ENCODE results near the gene PRKAG2. TPM values are rescaled to one million over a fixed set of nuclear protein-coding genes. Genes with fewer than 3 reads are reported as not detected.
"Not testable (repeated sequence)": the region's sequence is repeated elsewhere in the genome, so short reads cannot be mapped to it uniquely, and the experiment has no call there.

PRKAG2 gene
- polyA plus RNA-seq, 2 donors: 9.0 to 11.2 TPM

DNA sequence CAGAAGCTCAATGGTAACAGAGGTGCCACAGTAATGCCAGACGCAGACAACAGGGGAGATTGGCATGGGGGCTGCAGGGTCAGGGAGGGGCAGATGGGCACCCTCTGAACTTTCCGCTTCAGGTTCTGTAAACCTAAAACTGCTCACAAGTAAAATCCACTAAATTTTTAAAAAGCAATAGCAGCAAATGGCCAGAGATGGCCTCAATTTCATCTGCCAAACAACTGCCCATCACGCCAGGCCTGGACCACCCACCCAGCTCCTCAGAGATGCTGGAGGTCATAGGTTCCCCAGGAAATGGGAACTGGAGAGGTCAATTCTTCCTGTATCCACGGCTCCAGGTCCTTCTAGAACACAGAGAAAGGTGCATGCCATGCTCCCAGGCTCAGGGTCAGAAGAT is 76.1 kb downstream of the PRKAG2 start:
- 92 to 95% methylated on average over 4 of the region's 4 CpGs for WGBS, 2 donors
- H3K27me3 ChIP-seq (ENCODE audit: control insufficient read depth in 1 of 2, insufficient read depth in 2 of 2, low read length in 2 of 2): no peaks in the 10 kb centered on the region
- H3K9me3 ChIP-seq (ENCODE audit: control insufficient read depth in 2 of 2, insufficient read depth in 1 of 2, low read depth in 1 of 2, low read length in 1 of 2): no peaks in the 10 kb centered on the region
- H3K4me1 ChIP-seq (ENCODE audit: control insufficient read depth in 2 of 2, insufficient read depth in 2 of 2, low read length in 1 of 2): peaks cover 2 to 29% of the 10 kb centered on the region in 2 donors
- H3K4me3 ChIP-seq (ENCODE audit: low read depth in 1 of 2, low read length in 2 of 2): no peak overlapping the region
- H3K36me3 ChIP-seq (ENCODE audit: control insufficient read depth in 2 of 2, insufficient read depth in 2 of 2, low read length in 1 of 2): peaks cover 0 to 2% of the 10 kb centered on the region in 2 donors
- no peak overlapping the region for H3K27ac ChIP-seq (ENCODE audit: low read depth in 2 of 2, low read length in 1 of 2)

- Histone ChIP-seq H3K4me3 (ENCODE audit: low read depth in 1 of 2, low read length in 2 of 2) (no peak overlapping the region), H3K9me3 (ENCODE audit: control insufficient read depth in 2 of 2, insufficient read depth in 1 of 2, low read depth in 1 of 2, low read length in 1 of 2) (no peaks in the 10 kb centered on the region), H3K27ac (ENCODE audit: low read depth in 2 of 2, low read length in 1 of 2) (no peak overlapping the region), H3K36me3 (ENCODE audit: control insufficient read depth in 2 of 2, insufficient read depth in 2 of 2, low read length in 1 of 2) (peaks cover 0 to 2% of the 10 kb centered on the region in 2 donors), H3K4me1 (ENCODE audit: control insufficient read depth in 2 of 2, insufficient read depth in 2 of 2, low read length in 1 of 2) (peaks cover 2 to 30% of the 10 kb centered on the region in 2 donors), H3K27me3 (ENCODE audit: control insufficient read depth in 1 of 2, insufficient read depth in 2 of 2, low read length in 2 of 2) (no peaks in the 10 kb centered on the region)
- WGBS, 2 donors: 94 to 95% methylated on average over 7 of the region's 7 CpGs
Measured at GRCh38 chr7:151800391-151800790, 76.5 kb downstream of the PRKAG2 start.

GRCh38 chr7:151799506-151799905 is 77.4 kb downstream of the PRKAG2 start:
- H3K4me1 ChIP-seq (ENCODE audit: control insufficient read depth in 2 of 2, insufficient read depth in 2 of 2, low read length in 1 of 2): peaks cover 2 to 34% of the 10 kb centered on the region in 2 donors
- peak overlapping the region in 1 of 2 donors; percentile 77 for H3K27ac ChIP-seq (ENCODE audit: low read depth in 2 of 2, low read length in 1 of 2)
- H3K36me3 ChIP-seq (ENCODE audit: control insufficient read depth in 2 of 2, insufficient read depth in 2 of 2, low read length in 1 of 2): peaks cover 0 to 2% of the 10 kb centered on the region in 2 donors
- no peaks in the 10 kb centered on the region for H3K9me3 ChIP-seq (ENCODE audit: control insufficient read depth in 2 of 2, insufficient read depth in 1 of 2, low read depth in 1 of 2, low read length in 1 of 2)
- no peaks in the 10 kb centered on the region for H3K27me3 ChIP-seq (ENCODE audit: control insufficient read depth in 1 of 2, insufficient read depth in 2 of 2, low read length in 2 of 2)
- H3K4me3 ChIP-seq (ENCODE audit: low read depth in 1 of 2, low read length in 2 of 2): no peak overlapping the region
- WGBS, 2 donors: 97 to 98% methylated on average over 15 of the region's 15 CpGs

GRCh38 chr7:151798851-151799448 is 78.0 kb downstream of the PRKAG2 start:
- H3K27me3 ChIP-seq (ENCODE audit: control insufficient read depth in 1 of 2, insufficient read depth in 2 of 2, low read length in 2 of 2): no peaks in the 10 kb centered on the region
- peak overlapping the region; percentile 38 to 77 for H3K27ac ChIP-seq (ENCODE audit: low read depth in 2 of 2, low read length in 1 of 2)
- H3K36me3 ChIP-seq (ENCODE audit: control insufficient read depth in 2 of 2, insufficient read depth in 2 of 2, low read length in 1 of 2): no peaks in the 10 kb centered on the region
- H3K4me1 ChIP-seq (ENCODE audit: control insufficient read depth in 2 of 2, insufficient read depth in 2 of 2, low read length in 1 of 2): peaks cover 2 to 37% of the 10 kb centered on the region in 2 donors
- 84 to 88% methylated on average over 10 of the region's 10 CpGs for WGBS, 2 donors
- H3K9me3 ChIP-seq (ENCODE audit: control insufficient read depth in 2 of 2, insufficient read depth in 1 of 2, low read depth in 1 of 2, low read length in 1 of 2): no peaks in the 10 kb centered on the region
- H3K4me3 ChIP-seq (ENCODE audit: low read depth in 1 of 2, low read length in 2 of 2): no peak overlapping the region

GRCh38 chr7:151797667-151798307 is 79.1 kb downstream of the PRKAG2 start:
- H3K4me3 ChIP-seq (ENCODE audit: low read depth in 1 of 2, low read length in 2 of 2); H3K36me3 ChIP-seq (ENCODE audit: control insufficient read depth in 2 of 2, insufficient read depth in 2 of 2, low read length in 1 of 2); H3K27me3 ChIP-seq (ENCODE audit: control insufficient read depth in 1 of 2, insufficient read depth in 2 of 2, low read length in 2 of 2); H3K9me3 ChIP-seq (ENCODE audit: control insufficient read depth in 2 of 2, insufficient read depth in 1 of 2, low read depth in 1 of 2, low read length in 1 of 2): not testable (repeated sequence)
- 63 to 69% methylated on average over 11 of the region's 11 CpGs for WGBS, 2 donors
- Histone ChIP-seq H3K4me1 (ENCODE audit: control insufficient read depth in 2 of 2, insufficient read depth in 2 of 2, low read length in 1 of 2) (peaks cover 2 to 37% of the 10 kb centered on the region in 2 donors), H3K27ac (ENCODE audit: low read depth in 2 of 2, low read length in 1 of 2) (peak overlapping the region; percentile 86 to 90)

DNA sequence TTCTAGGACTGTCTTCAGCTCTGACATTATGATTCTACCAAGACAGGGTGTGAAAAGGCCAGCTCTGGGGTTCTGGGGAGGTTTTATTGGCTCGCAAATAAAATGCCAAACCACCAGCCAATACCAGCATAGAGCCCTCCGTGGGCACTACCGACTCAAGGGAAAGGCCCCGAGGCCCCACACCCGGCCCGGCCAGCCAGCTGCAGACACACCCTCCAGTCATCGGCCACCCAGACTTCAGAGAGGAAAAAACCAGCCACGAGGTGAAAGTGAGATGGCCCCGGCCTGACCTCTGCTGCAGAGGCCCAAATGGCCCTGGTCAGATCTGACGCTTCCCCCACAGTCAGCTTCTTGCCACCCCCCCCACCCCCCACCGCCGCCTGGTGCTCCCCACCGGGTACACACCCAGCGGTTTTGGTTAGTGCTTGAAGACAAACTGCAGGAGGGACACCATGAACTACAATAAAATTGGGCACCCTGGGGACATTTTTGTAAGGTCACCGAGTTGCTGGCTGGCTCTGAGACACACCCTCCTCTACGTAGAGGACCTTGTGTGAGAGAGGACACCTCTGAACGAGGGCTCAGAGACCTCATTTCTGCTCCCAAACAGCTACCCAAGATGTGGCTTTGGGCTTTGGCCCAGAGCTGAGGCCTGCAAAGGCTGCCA is 79.9 kb downstream of the PRKAG2 start:
- 64 to 69% methylated on average over 17 of the region's 17 CpGs for WGBS, 2 donors
- H3K4me3 ChIP-seq (ENCODE audit: low read depth in 1 of 2, low read length in 2 of 2): no peak overlapping the region
- H3K4me1 ChIP-seq (ENCODE audit: control insufficient read depth in 2 of 2, insufficient read depth in 2 of 2, low read length in 1 of 2): peaks cover 2 to 37% of the 10 kb centered on the region in 2 donors
- no peaks in the 10 kb centered on the region for H3K9me3 ChIP-seq (ENCODE audit: control insufficient read depth in 2 of 2, insufficient read depth in 1 of 2, low read depth in 1 of 2, low read length in 1 of 2)
- peak overlapping the region; percentile 86 to 90 for H3K27ac ChIP-seq (ENCODE audit: low read depth in 2 of 2, low read length in 1 of 2)
- no peaks in the 10 kb centered on the region for H3K36me3 ChIP-seq (ENCODE audit: control insufficient read depth in 2 of 2, insufficient read depth in 2 of 2, low read length in 1 of 2)
- H3K27me3 ChIP-seq (ENCODE audit: control insufficient read depth in 1 of 2, insufficient read depth in 2 of 2, low read length in 2 of 2): no peaks in the 10 kb centered on the region

GRCh38 chr7:151796091-151796870 is 80.6 kb downstream of the PRKAG2 start:
- Histone ChIP-seq H3K4me3 (ENCODE audit: low read depth in 1 of 2, low read length in 2 of 2) (no peak overlapping the region), H3K36me3 (ENCODE audit: control insufficient read depth in 2 of 2, insufficient read depth in 2 of 2, low read length in 1 of 2) (no peaks in the 10 kb centered on the region), H3K9me3 (ENCODE audit: control insufficient read depth in 2 of 2, insufficient read depth in 1 of 2, low read depth in 1 of 2, low read length in 1 of 2) (no peaks in the 10 kb centered on the region), H3K27me3 (ENCODE audit: control insufficient read depth in 1 of 2, insufficient read depth in 2 of 2, low read length in 2 of 2) (no peaks in the 10 kb centered on the region), H3K27ac (ENCODE audit: low read depth in 2 of 2, low read length in 1 of 2) (peak overlapping the region; percentile 86 to 90), H3K4me1 (ENCODE audit: control insufficient read depth in 2 of 2, insufficient read depth in 2 of 2, low read length in 1 of 2) (peaks cover 2 to 37% of the 10 kb centered on the region in 2 donors)
- 65 to 70% methylated on average over 27 of the region's 27 CpGs for WGBS, 2 donors

DNA sequence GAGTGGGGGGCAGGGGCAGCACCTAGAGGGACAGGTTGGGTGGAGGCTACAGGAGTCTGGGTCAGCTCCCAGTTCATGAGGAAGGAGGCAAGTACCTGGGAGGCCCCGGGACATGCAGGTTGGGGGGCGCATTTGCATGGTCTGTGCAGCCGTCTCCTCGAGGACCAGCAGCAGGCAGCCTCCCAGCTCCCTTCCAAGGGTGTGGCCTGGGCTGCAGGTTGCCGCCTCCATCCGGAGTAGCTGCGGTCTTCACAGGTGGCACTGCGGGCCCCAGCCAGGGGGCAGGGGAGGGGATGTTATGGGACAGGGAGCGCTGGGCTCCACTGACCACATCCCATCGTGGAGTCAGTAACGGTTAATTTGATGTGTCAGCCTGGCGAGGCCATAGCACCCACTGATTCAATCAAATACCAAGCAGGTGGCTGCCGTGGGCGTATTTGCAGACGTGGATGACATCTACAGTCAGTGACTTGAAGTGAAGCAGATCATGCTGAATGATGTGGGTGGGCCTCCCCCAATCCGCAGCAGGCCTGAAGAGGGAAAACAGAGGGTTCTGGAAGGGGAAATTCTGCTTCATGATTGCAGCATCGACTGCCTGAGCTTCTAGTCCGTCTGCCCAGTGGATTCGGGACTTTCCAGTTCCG is 81.6 kb downstream of the PRKAG2 start:
- Histone ChIP-seq H3K4me1 (ENCODE audit: control insufficient read depth in 2 of 2, insufficient read depth in 2 of 2, low read length in 1 of 2) (peaks cover 2 to 37% of the 10 kb centered on the region in 2 donors), H3K27me3 (ENCODE audit: control insufficient read depth in 1 of 2, insufficient read depth in 2 of 2, low read length in 2 of 2) (no peaks in the 10 kb centered on the region), H3K9me3 (ENCODE audit: control insufficient read depth in 2 of 2, insufficient read depth in 1 of 2, low read depth in 1 of 2, low read length in 1 of 2) (no peaks in the 10 kb centered on the region), H3K4me3 (ENCODE audit: low read depth in 1 of 2, low read length in 2 of 2) (no peak overlapping the region), H3K27ac (ENCODE audit: low read depth in 2 of 2, low read length in 1 of 2) (no peak overlapping the region), H3K36me3 (ENCODE audit: control insufficient read depth in 2 of 2, insufficient read depth in 2 of 2, low read length in 1 of 2) (no peaks in the 10 kb centered on the region)
- 80 to 84% methylated on average over 20 of the region's 20 CpGs for WGBS, 2 donors
